Measurements from ENCODE around the gene SLC25A47. TPM values are rescaled to one million over a fixed set of nuclear protein-coding genes. Genes with fewer than 3 reads are reported as not detected.
A peak's percentile ranks its signal among the peaks of the same experiment; 100 is the strongest.

SLC25A47 gene
- total and polyA plus RNA-seq, 9 of the 15 experiments (the other 6 are each of a cell fraction or from before 2014, with no cell fraction given) = 0.09 to 0.23 (median 0.22) TPM; not detected in 6

GRCh38 chr14:100306101-100306997 is 16.8 kb upstream of the SLC25A47 start, which contains the start of gene SLC25A29:
Gene SLC25A29 (minus strand): TSS chr14:100306444. CDS start chr14:100306232, 212 bp downstream.
- intact Hi-C loops (cut with micrococcal nuclease) = loop anchor here (5.0 kb wide), 1 partner anchor 71 kb away; the partner anchor contains the start of gene WDR25
- no peaks in the 10 kb centered on the region for H3K27me3 ChIP-seq (ENCODE audit: control insufficient read depth in 2 of 2, insufficient read depth in 2 of 2, low read length in 2 of 2)
- 0% methylated on average over 3 of the region's 131 CpGs for WGBS (ENCODE audit: insufficient coverage, low coverage, missing lambda C conversion rate)
- peaks cover 4% of the 10 kb centered on the region for H3K9me1 ChIP-seq (ENCODE audit: control insufficient read depth, insufficient read depth, low read length)
- POLR2A ChIA-PET = interaction anchor here (1.0 kb wide), 1 partner anchor 60 kb away, joined by 3 read pairs; no protein-coding TSS in a partner anchor
- peak within 1 kb of the TSS; percentile 54 to 94 for H3K9ac ChIP-seq (ENCODE audit: insufficient read depth in 1 of 2, low read depth in 2 of 2, low read length in 2 of 2)
- H3K27ac ChIP-seq (ENCODE audit: extremely low read depth, low read depth, low read length) = no peak within 1 kb of the TSS
- H3K4me2 ChIP-seq (ENCODE audit: insufficient read depth, low read length) = peak within 1 kb of the TSS; percentile 58
- no peak for FAIRE-seq
- peak within 1 kb of the TSS; percentile 51 for H3K4me3 ChIP-seq
- peak; percentile 85 to 94 (median 93) for DNase-seq (ENCODE audit: extremely low read depth in 1 of 4, low spot score in 3 of 4)
- peak within 1 kb of the TSS; percentile 87 for H2AFZ ChIP-seq (ENCODE audit: low read depth, low read length)
- no peaks in the 10 kb centered on the region for H3K36me3 ChIP-seq (ENCODE audit: control insufficient read depth, insufficient read depth, low read length)
- H3K79me2 ChIP-seq (ENCODE audit: control insufficient read depth, insufficient read depth, low read length) = no peaks in the 10 kb centered on the region
- no peaks in the 10 kb centered on the region; the same call in 1 of the 2 replicates for H4K20me1 ChIP-seq (replicated peaks; ENCODE audit: control insufficient read depth, insufficient read depth, low read length)
- peaks cover 12 to 45% of the 10 kb centered on the region in 2 experiments; a peak in 4 of 5 replicates for H3K4me1 ChIP-seq (replicated peaks in 1 of 2; ENCODE audit: control insufficient read depth in 2 of 2, insufficient read depth in 2 of 2, low read length in 2 of 2)
- BruUV-seq (replicated peaks) = TSS peak; percentile 51
- CTCF ChIA-PET (ENCODE audit: low intra/inter-chr PET ratio) = interaction anchor here (0.6 kb wide), 1 partner anchor 57 kb away, joined by 3 read pairs; no protein-coding TSS in a partner anchor
- peak; percentile 89 for ATAC-seq
- in situ Hi-C loops (cut with MboI) = no loop called here
- no peaks in the 10 kb centered on the region for H3K9me3 ChIP-seq (replicated peaks; ENCODE audit: control insufficient read depth, insufficient read depth, low read depth, low read length)
- TF ChIP-seq MAZ (CRISPR knock-in tag; conservative IDR thresholded peaks at IDR 0.05 in 1 of 2, IDR thresholded peaks at IDR 0.05 in 1 of 2) (peak in 1 of 2 experiments; percentile 87; a peak in 1 of 4 replicates), GATAD2B (IDR thresholded peaks at IDR 0.05; ENCODE audit: borderline replicate concordance) (no peak), KLF6 (CRISPR knock-in tag; IDR thresholded peaks at IDR 0.05; ENCODE audit: borderline replicate concordance) (no peak), PHF8 (IDR thresholded peaks at IDR 0.05; ENCODE audit: borderline replicate concordance, low read length) (peak; percentile 64; the same call in 1 of the 2 replicates), RBFOX2 (IDR thresholded peaks at IDR 0.05; ENCODE audit: low read depth, low read length) (no peak; the same call in none of the 2 replicates), MTA3 (IDR thresholded peaks at IDR 0.05; ENCODE audit: borderline replicate concordance) (no peak), CEBPB (tag; IDR thresholded peaks at IDR 0.05) (peak; percentile 77), NCOA6 (IDR thresholded peaks at IDR 0.05) (peak; percentile 51), CTBP1 (IDR thresholded peaks at IDR 0.05; ENCODE audit: borderline replicate concordance) (peak; percentile 69; the same call in 1 of the 2 replicates), ATF7 (IDR thresholded peaks at IDR 0.05) (no peak), POLR2B (IDR thresholded peaks at IDR 0.05; ENCODE audit: low read depth, partially characterized antibody) (peak; percentile 21), ZNF778 (CRISPR knock-in tag; IDR thresholded peaks at IDR 0.05) (no peak), L3MBTL2 (IDR thresholded peaks at IDR 0.05) (peak; percentile 33; the same call in 1 of the 2 replicates), SUPT5H (IDR thresholded peaks at IDR 0.05) (0 out of 2 replicates have a peak, but pooled peaks have one; percentile 24), NFYB (IDR thresholded peaks at IDR 0.05; ENCODE audit: extremely low read depth, insufficient read length) (no peak), JUN (IDR thresholded peaks at IDR 0.05; ENCODE audit: borderline replicate concordance, low read depth, low read length) (no peak), JUN (CRISPR knock-in tag; IDR thresholded peaks at IDR 0.05; ENCODE audit: borderline replicate concordance) (no peak), ZKSCAN8 (CRISPR knock-in tag; IDR thresholded peaks at IDR 0.05) (no peak)
- TF ChIP-seq, protein P1, sequence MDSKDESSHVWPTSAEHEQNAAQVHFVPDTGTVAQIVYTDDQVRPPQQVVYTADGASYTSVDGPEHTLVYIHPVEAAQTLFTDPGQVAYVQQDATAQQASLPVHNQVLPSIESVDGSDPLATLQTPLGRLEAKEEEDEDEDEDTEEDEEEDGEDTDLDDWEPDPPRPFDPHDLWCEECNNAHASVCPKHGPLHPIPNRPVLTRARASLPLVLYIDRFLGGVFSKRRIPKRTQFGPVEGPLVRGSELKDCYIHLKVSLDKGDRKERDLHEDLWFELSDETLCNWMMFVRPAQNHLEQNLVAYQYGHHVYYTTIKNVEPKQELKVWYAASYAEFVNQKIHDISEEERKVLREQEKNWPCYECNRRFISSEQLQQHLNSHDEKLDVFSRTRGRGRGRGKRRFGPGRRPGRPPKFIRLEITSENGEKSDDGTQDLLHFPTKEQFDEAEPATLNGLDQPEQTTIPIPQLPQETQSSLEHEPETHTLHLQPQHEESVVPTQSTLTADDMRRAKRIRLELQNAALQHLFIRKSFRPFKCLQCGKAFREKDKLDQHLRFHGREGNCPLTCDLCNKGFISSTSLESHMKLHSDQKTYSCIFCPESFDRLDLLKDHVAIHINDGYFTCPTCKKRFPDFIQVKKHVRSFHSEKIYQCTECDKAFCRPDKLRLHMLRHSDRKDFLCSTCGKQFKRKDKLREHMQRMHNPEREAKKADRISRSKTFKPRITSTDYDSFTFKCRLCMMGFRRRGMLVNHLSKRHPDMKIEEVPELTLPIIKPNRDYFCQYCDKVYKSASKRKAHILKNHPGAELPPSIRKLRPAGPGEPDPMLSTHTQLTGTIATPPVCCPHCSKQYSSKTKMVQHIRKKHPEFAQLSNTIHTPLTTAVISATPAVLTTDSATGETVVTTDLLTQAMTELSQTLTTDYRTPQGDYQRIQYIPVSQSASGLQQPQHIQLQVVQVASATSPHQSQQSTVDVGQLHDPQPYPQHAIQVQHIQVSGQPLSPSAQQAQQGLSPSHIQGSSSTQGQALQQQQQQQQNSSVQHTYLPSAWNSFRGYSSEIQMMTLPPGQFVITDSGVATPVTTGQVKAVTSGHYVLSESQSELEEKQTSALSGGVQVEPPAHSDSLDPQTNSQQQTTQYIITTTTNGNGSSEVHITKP (IDR thresholded peaks at IDR 0.05; ENCODE audit: partially characterized antibody) = no peak

Data from K562 (cell line).